ENCODE data around the gene OSBPL7. TPM values are rescaled to one million over a fixed set of nuclear protein-coding genes. Genes with fewer than 3 reads are reported as not detected.

OSBPL7 gene
- total and polyA plus RNA-seq, 2 of the 8 experiments (the other 6 are each of a cell fraction or from before 2014, with no cell fraction given): 7.2 to 8.9 TPM

DNA sequence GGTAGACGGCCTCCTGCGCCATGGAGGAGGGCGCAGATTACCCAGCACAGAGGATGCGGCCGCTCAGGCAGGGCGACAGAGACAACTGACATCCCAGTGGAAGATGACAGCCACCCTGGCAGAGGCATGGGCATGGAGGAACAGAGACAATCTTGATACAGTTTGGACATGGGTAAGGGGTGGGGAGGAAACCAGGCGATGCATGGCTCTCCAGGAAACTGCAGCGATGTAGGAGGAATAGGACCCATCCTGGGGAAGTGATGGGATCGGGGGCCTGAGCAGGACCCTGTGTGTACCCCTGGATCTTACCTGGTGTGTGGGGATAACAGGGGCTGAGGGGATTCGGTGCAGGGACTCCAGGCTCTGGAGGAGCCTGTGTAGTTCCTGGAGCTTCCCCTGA is 4.6 kb downstream of the OSBPL7 start:
- Histone ChIP-seq H2BK12ac (ENCODE audit: low read depth, low read length) (no peak overlapping the region), H2BK5ac (ENCODE audit: low read depth, low read length) (no peak overlapping the region), H3K36me3 (ENCODE audit: control insufficient read depth in 2 of 4, insufficient read depth in 4 of 4, low read length in 3 of 4) (no peaks in the 10 kb centered on the region; a peak in 1 of 8 replicates), H2BK20ac (ENCODE audit: low read length) (no peak overlapping the region), H4K8ac (ENCODE audit: extremely low read depth, insufficient read depth, low read length) (no peak overlapping the region), H2AK5ac (ENCODE audit: low read depth, low read length) (no peak overlapping the region), H3K27ac (ENCODE audit: low read depth, low read length) (no peak overlapping the region), H2BK120ac (replicated peaks; ENCODE audit: low read depth, low read length) (no peak overlapping the region), H3K14ac (ENCODE audit: insufficient read length) (no peak overlapping the region), H3K4me1 (replicated peaks in 1 of 4; ENCODE audit: control insufficient read depth in 3 of 4, insufficient read depth in 4 of 4, low read length in 3 of 4) (peaks cover 0 to 6% (median 5%) of the 10 kb centered on the region in 4 experiments; a peak in 6 of 7 replicates), H2BK15ac (ENCODE audit: low read length) (no peak overlapping the region), H3K9me3 (ENCODE audit: insufficient read depth in 2 of 2, low read depth in 1 of 2, low read length in 1 of 2) (no peaks in the 10 kb centered on the region), H4K20me1 (replicated peaks in 1 of 2; ENCODE audit: control insufficient read depth in 1 of 2, insufficient read depth in 2 of 2, low read length in 2 of 2) (peaks cover 0 to 1% of the 10 kb centered on the region in 2 experiments), H3K4ac (replicated peaks; ENCODE audit: insufficient read length, low read depth, low read length) (no peak overlapping the region), H3K9ac (replicated peaks in 1 of 4; ENCODE audit: extremely low read depth in 1 of 4, low read depth in 3 of 4, low read length in 3 of 4) (no peak overlapping the region), H4K91ac (replicated peaks; ENCODE audit: insufficient read length, low read length) (no peak overlapping the region), H3K27me3 (replicated peaks in 1 of 4; ENCODE audit: control insufficient read depth in 3 of 4, extremely low read depth in 1 of 4, insufficient read depth in 3 of 4, low read length in 3 of 4) (no peaks in the 10 kb centered on the region), H3K4me3 (ENCODE audit: extremely low read depth in 1 of 4, insufficient read depth in 2 of 4, low read depth in 3 of 4, low read length in 4 of 4) (no peak overlapping the region), H3K4me2 (ENCODE audit: insufficient read depth in 1 of 2, low read depth in 2 of 2, low read length in 2 of 2) (no peak overlapping the region), H3K79me2 (ENCODE audit: control insufficient read depth in 1 of 2, insufficient read depth in 2 of 2, low read length in 2 of 2) (no peaks in the 10 kb centered on the region), H4K5ac (ENCODE audit: insufficient read length, low read depth, low read length) (no peak overlapping the region), H3K23ac (ENCODE audit: insufficient read length) (no peak overlapping the region), H3K23me2 (ENCODE audit: low read depth, low read length) (peaks cover 8% of the 10 kb centered on the region; the same call in 1 of the 2 replicates), H3K56ac (replicated peaks; ENCODE audit: insufficient read length, low read depth, low read length) (no peak overlapping the region), H2AFZ (ENCODE audit: low read length) (no peak overlapping the region), H3K18ac (ENCODE audit: extremely low read depth, low read length) (no peak overlapping the region), H3K79me1 (ENCODE audit: low read depth, low read length) (no peaks in the 10 kb centered on the region; the same call in 1 of the 2 replicates)
- no peak for DNase-seq (ENCODE audit: low read depth in 1 of 2, low spot score in 2 of 2)
- ChIA-PET CTCF (ENCODE audit: partially characterized antibody) (interaction anchor here (1.4 kb wide), 2 partner anchors 15 to 39 kb away, joined by 3 to 4 read pairs; no protein-coding TSS in a partner anchor), POLR2A (ENCODE audit: partially characterized antibody) (interaction anchor here (1.0 to 1.2 kb wide), 2 partner anchors 10 to 20 kb away, joined by 3 read pairs; no protein-coding TSS in a partner anchor)
- FAIRE-seq: no peak
- 88% methylated on average over 10 of the region's 10 CpGs; no CpG with 5 or more reads in 1 of the 2 experiments for WGBS, 2 experiments (ENCODE audit: extremely low coverage in 1 of 2, insufficient coverage in 1 of 2, insufficient read length in 1 of 2, insufficient replicate concordance in 2 of 2, low coverage in 1 of 2, low lambda C conversion rate in 2 of 2, missing lambda C conversion rate in 1 of 2)
- TF ChIP-seq CHD2 (IDR thresholded peaks at IDR 0.05; ENCODE audit: low read length) (no peak), TAF7 (optimal IDR thresholded peaks at IDR 0.05; ENCODE audit: borderline replicate concordance, low read depth, low read length) (no peak), NRF1 (IDR thresholded peaks at IDR 0.05; ENCODE audit: low read depth, low read length) (no peak), RAD21 (IDR thresholded peaks at IDR 0.05 in 1 of 2, conservative IDR thresholded peaks at IDR 0.05 in 1 of 2; ENCODE audit: low read depth in 2 of 2, low read length in 2 of 2) (no peak), HDAC2 (IDR thresholded peaks at IDR 0.05; ENCODE audit: borderline replicate concordance in 1 of 2, low read depth in 2 of 2, low read length in 2 of 2) (no peak), CREB1 (IDR thresholded peaks at IDR 0.05) (no peak), GTF2F1 (IDR thresholded peaks at IDR 0.05; ENCODE audit: borderline replicate concordance, low read depth, low read length) (no peak), EGR1 (IDR thresholded peaks at IDR 0.05; ENCODE audit: borderline replicate concordance, low read depth, low read length) (no peak), SAP30 (IDR thresholded peaks at IDR 0.05; ENCODE audit: insufficient read depth, insufficient replicate concordance, low read length) (no peak), MAFK (IDR thresholded peaks at IDR 0.05; ENCODE audit: low read depth, low read length) (no peak), RBBP5 (IDR thresholded peaks at IDR 0.05; ENCODE audit: borderline replicate concordance, low read depth, low read length) (no peak), KDM4A (IDR thresholded peaks at IDR 0.05; ENCODE audit: low read depth, low read length, severe bottlenecking) (no peak), BRCA1 (IDR thresholded peaks at IDR 0.05; ENCODE audit: low read depth, low read length) (no peak), HDAC6 (IDR thresholded peaks at IDR 0.05; ENCODE audit: low read depth, low read length) (no peak)
